SK-N-SH (cell line): ENCODE data around the gene MFSD11. TPM values are rescaled to one million over a fixed set of nuclear protein-coding genes. Genes with fewer than 3 reads are reported as not detected.

ENCODE experiments used
- CTCF ChIA-PET: fragments of 300-600, 350-600 bp; formaldehyde crosslinking; extraction: SDS; loops from one replicate; lab custom pipeline; 2021; lab: Yijun Ruan, JAX
- POLR2A ChIA-PET: fragments of 350-600 bp; sonication (Branson Sonifier 250); formaldehyde crosslinking; extraction: SDS; loops from one replicate; lab custom pipeline; 2020; ENCODE audit warnings: antibody characterized with exemption, inconsistent platforms; lab: Yijun Ruan, JAX
- DNase-seq: peaks from one replicate; pipeline ENCODE4 v3.0.0; 2012
- H2AFZ ChIP-seq: fragments of 200-600 bp; sonication (generic); 2 replicates; pipeline ENCODE4 v1.8.1; 2016; ENCODE audit warnings: antibody characterized with exemption, mild to moderate bottlenecking, low read depth
- H3F3A ChIP-seq: fragments of 200-600 bp; sonication (generic); replicated peaks from 2 replicates; pipeline ENCODE3; 2016; ENCODE audit warnings: antibody characterized with exemption, mild to moderate bottlenecking; ENCODE audit not compliant: insufficient read depth
- H3K27ac ChIP-seq, 2 experiments: fragments of 200-500 bp in 1 of 2; fragments of 200-600 bp in 1 of 2; sonication (Bioruptor generic) in 1 of 2; sonication (generic), shearing (Covaris generic) in 1 of 2; 2 replicates each; pipeline versions ENCODE4 v1.5.1 to v1.6.1; 2014 to 2016; ENCODE audit warnings: low read depth in 2 of 2, inconsistent platforms in 1 of 2, low read length in 1 of 2, mild to moderate bottlenecking in 1 of 2, mixed read lengths in 1 of 2
- H3K27me3 ChIP-seq: fragments of 200-600 bp; sonication (generic), shearing (Covaris generic); 2 replicates; pipeline ENCODE4 v1.6.1; 2016; ENCODE audit warnings: mixed run types; ENCODE audit not compliant: insufficient read depth
- H3K36me3 ChIP-seq, 2 experiments: fragments of 200-500 bp in 1 of 2; fragments of 200-600 bp in 1 of 2; sonication (Bioruptor generic) in 1 of 2; sonication (generic) in 1 of 2; replicated peaks in 1 of 2; 2 replicates each; pipeline versions ENCODE3 to v1.5.1; 2014 to 2016; ENCODE audit warnings: low read length in 1 of 2, mild to moderate bottlenecking in 1 of 2; ENCODE audit not compliant: insufficient read depth in 2 of 2, control insufficient read depth in 1 of 2
- H3K4me1 ChIP-seq, 2 experiments: fragments of 200-500 bp in 1 of 2; fragments of 200-600 bp in 1 of 2; sonication (Bioruptor generic) in 1 of 2; sonication (generic), shearing (Covaris generic) in 1 of 2; 2 replicates each; pipeline versions ENCODE4 v1.5.1 to v1.6.1; 2014 to 2016; ENCODE audit warnings: low read depth in 1 of 2, low read length in 1 of 2, mixed run types in 1 of 2; ENCODE audit not compliant: insufficient read depth in 2 of 2, control insufficient read depth in 1 of 2
- H3K4me2 ChIP-seq: fragments of 200-600 bp; sonication (generic), shearing (Covaris generic); 2 replicates; pipeline ENCODE4 v1.6.1; 2017; ENCODE audit warnings: mixed run types
- H3K4me3 ChIP-seq, 2 experiments: fragments of 200-500 bp in 1 of 2; fragments of 200-600 bp in 1 of 2; sonication (Bioruptor generic) in 1 of 2; sonication (generic), shearing (Covaris generic) in 1 of 2; 2 replicates each; pipeline versions ENCODE4 v1.5.1 to v1.8.1; 2014 to 2016; ENCODE audit warnings: low read depth in 2 of 2, inconsistent platforms in 1 of 2, low read length in 1 of 2, mild to moderate bottlenecking in 1 of 2, mixed read lengths in 1 of 2, moderate library complexity in 1 of 2
- H3K79me2 ChIP-seq: fragments of 200-600 bp; sonication (generic); 2 replicates; pipeline ENCODE4 v1.8.1; 2017; ENCODE audit warnings: mild to moderate bottlenecking; ENCODE audit not compliant: insufficient read depth
- H3K9ac ChIP-seq: fragments of 200-600 bp; sonication (generic); 2 replicates; pipeline ENCODE4 v1.6.1; 2017; ENCODE audit warnings: mixed run types
- H3K9me2 ChIP-seq: fragments of 200-600 bp; sonication (generic); 2 replicates; pipeline ENCODE4 v1.6.1; 2017; ENCODE audit warnings: mixed run types
- H3K9me3 ChIP-seq: fragments of 200-600 bp; sonication (generic); 2 replicates; pipeline ENCODE4 v1.6.1; 2017; ENCODE audit warnings: mixed run types, mild to moderate bottlenecking, moderate library complexity
- H4K20me1 ChIP-seq: fragments of 200-600 bp; sonication (generic); 2 replicates; pipeline ENCODE4 v1.6.1; 2017; ENCODE audit warnings: mild to moderate bottlenecking, mixed run types; ENCODE audit not compliant: insufficient read depth
- CHD2 ChIP-seq: fragments of 150-350 bp; IDR thresholded peaks from 2 replicates; pipeline ENCODE4 v1.6.1; 2018; ENCODE audit warnings: low read length; ENCODE audit not compliant: partially characterized antibody
- ELF1 ChIP-seq: IDR thresholded peaks from 2 replicates; pipeline ENCODE4 v1.4.0; 2012
- EP300 ChIP-seq, 2 experiments: IDR thresholded peaks; 2 replicates each; pipeline versions ENCODE4 v1.4.0 to v1.6.1; 2012; ENCODE audit warnings: borderline replicate concordance in 1 of 2, low read depth in 1 of 2, low read length in 1 of 2
- FOXM1 ChIP-seq: IDR thresholded peaks from 2 replicates; pipeline ENCODE4 v1.4.0; 2012; ENCODE audit warnings: low read depth, mild to moderate bottlenecking
- GABPA ChIP-seq: IDR thresholded peaks from 2 replicates; pipeline ENCODE4 v1.4.0; 2012; ENCODE audit warnings: low read depth, mild to moderate bottlenecking
- GATA2 ChIP-seq: sonication (generic); formaldehyde crosslinking; IDR thresholded peaks from 2 replicates; pipeline ENCODE4 v1.5.0; 2020; ENCODE audit warnings: mild to moderate bottlenecking, missing genetic modification reagents
- NFIC ChIP-seq: IDR thresholded peaks from 2 replicates; pipeline ENCODE4 v1.4.0; 2012; ENCODE audit warnings: borderline replicate concordance
- NRF1 ChIP-seq: IDR thresholded peaks from 2 replicates; pipeline ENCODE4 v1.6.1; 2012; ENCODE audit warnings: low read depth, mild to moderate bottlenecking, low read length
- POLR2AphosphoS5 ChIP-seq: IDR thresholded peaks from 2 replicates; pipeline ENCODE4 v1.6.1; 2012; ENCODE audit warnings: low read depth, low read length
- RAD21 ChIP-seq: IDR thresholded peaks from 2 replicates; pipeline ENCODE4 v1.6.1; 2012; ENCODE audit warnings: mild to moderate bottlenecking, low read length
- RCOR1 ChIP-seq: fragments of 150-350 bp; IDR thresholded peaks from 2 replicates; pipeline ENCODE4 v1.6.1; 2017; ENCODE audit warnings: antibody characterized with exemption, low read length
- RFX5 ChIP-seq: IDR thresholded peaks from 2 replicates; pipeline ENCODE4 v1.6.1; 2012; ENCODE audit warnings: mild to moderate bottlenecking, improper control_type of control experiment, low read length
- RXRA ChIP-seq: IDR thresholded peaks from 2 replicates; pipeline ENCODE4 v1.4.0; 2012; ENCODE audit warnings: low read depth, mild to moderate bottlenecking, borderline replicate concordance
- SIN3A ChIP-seq: IDR thresholded peaks from 2 replicates; pipeline ENCODE4 v1.6.1; 2012; ENCODE audit warnings: low read depth, mild to moderate bottlenecking, low read length, moderate library complexity, borderline replicate concordance
- TAF1 ChIP-seq: IDR thresholded peaks from 2 replicates; pipeline ENCODE4 v1.6.1; 2012; ENCODE audit warnings: low read depth, mild to moderate bottlenecking, low read length, moderate library complexity, borderline replicate concordance
- TEAD4 ChIP-seq: IDR thresholded peaks from 2 replicates; pipeline ENCODE4 v1.4.0; 2012; ENCODE audit warnings: mild to moderate bottlenecking, borderline replicate concordance; ENCODE audit not compliant: insufficient read depth
- YY1 ChIP-seq: IDR thresholded peaks from 2 replicates; pipeline ENCODE4 v1.4.0; 2012; ENCODE audit warnings: low read depth, mild to moderate bottlenecking
- WGBS: methylation state at CpG from one replicate; pipeline ENCODE4 v1.1.6; 2017; ENCODE audit warnings: low lambda C conversion rate; 5-methylcytosine and 5-hydroxymethylcytosine counted together
- polyA plus RNA-seq, 3 experiments: library from polyadenylated mRNA; depleted of rRNA; stranded (reverse); fragments of >200 nt; gene quantifications; 2 replicates each; pipeline ENCODE4 v1.2.3, GENCODE V29; 2012
- TF ChIP-seq, protein P1 (sequence below): IDR thresholded peaks from 2 replicates; pipeline ENCODE4 v1.4.0; 2012; ENCODE audit warnings: low read depth
- TF ChIP-seq, protein P2 (sequence below): IDR thresholded peaks from 2 replicates; pipeline ENCODE4; 2012

MFSD11 gene
- polyA plus RNA-seq, 1 of the 3 experiments (the other 2 are of a cell fraction): 22.7 TPM

DNA sequence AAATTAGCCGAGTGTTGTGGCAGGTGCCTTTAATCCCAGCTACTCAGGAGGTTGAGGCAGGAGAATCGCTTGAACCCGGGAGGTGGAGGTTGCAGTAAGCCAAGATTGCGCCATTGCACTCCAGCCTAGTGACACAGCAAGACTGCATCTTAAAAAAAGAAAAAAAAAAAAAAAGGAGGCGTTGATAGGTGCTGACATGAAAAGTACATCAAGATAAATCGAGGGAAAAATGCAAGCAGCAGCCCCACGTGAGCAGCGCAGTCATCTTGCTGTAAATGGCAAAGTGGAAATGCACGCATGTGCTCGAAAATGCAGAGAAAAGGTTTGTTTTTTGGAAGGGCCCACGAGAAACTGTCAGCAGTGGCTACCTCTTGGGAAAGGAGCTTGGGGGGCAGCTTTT, 48.1 kb upstream of the MFSD11 start:
- Histone ChIP-seq H3K4me3 (no peak overlapping the region), H4K20me1 (peaks cover 35% of the 10 kb centered on the region), H3F3A (peaks cover under 1% of the 10 kb centered on the region), H3K4me1 (peaks cover 0 to 15% of the 10 kb centered on the region in 2 experiments; a peak in 1 of 4 replicates), H3K79me2 (peaks cover 63% of the 10 kb centered on the region), H3K9ac (no peak overlapping the region), H3K9me3 (no peaks in the 10 kb centered on the region), H3K27ac (no peak overlapping the region), H3K4me2 (no peak overlapping the region), H3K9me2 (no peaks in the 10 kb centered on the region), H3K36me3 (peaks cover 11 to 18% of the 10 kb centered on the region in 2 experiments), H3K27me3 (no peaks in the 10 kb centered on the region), H2AFZ (no peak overlapping the region)
- ChIA-PET CTCF (interaction anchor here (1.0 to 12.2 kb wide), 8 partner anchors 8 to 366 kb away, joined by 3 to 255 read pairs (median 10); partner anchors contain the start of gene MXRA7), POLR2A (no interaction called here)
- TF ChIP-seq GABPA: no peak
- no peak for TF ChIP-seq NRF1
- no peak for DNase-seq
- 92% methylated on average over 11 of the region's 11 CpGs for WGBS

- peaks cover 72% of the 10 kb centered on the region for H3K79me2 ChIP-seq
- no peaks in the 10 kb centered on the region for H3K9me3 ChIP-seq
- no peak overlapping the region for H3K4me3 ChIP-seq
- H3K36me3 ChIP-seq: peaks cover 8 to 12% of the 10 kb centered on the region in 2 experiments
- H3K27ac ChIP-seq: no peak overlapping the region
- peaks cover 0 to 15% of the 10 kb centered on the region in 2 experiments; a peak in 1 of 4 replicates for H3K4me1 ChIP-seq
- no peak overlapping the region for H2AFZ ChIP-seq
- no peaks in the 10 kb centered on the region for H3K27me3 ChIP-seq
- H3K9ac ChIP-seq: no peak overlapping the region
- POLR2A ChIA-PET: no interaction called here
- no peak for DNase-seq
- H3K4me2 ChIP-seq: no peak overlapping the region
- TF ChIP-seq, protein P1, sequence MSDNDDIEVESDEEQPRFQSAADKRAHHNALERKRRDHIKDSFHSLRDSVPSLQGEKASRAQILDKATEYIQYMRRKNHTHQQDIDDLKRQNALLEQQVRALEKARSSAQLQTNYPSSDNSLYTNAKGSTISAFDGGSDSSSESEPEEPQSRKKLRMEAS: no peak
- no peak for TF ChIP-seq GABPA
- CTCF ChIA-PET: interaction anchor here (1.3 to 12.2 kb wide), 7 partner anchors 9 to 168 kb away, joined by 4 to 255 read pairs (median 11); partner anchors contain the start of gene MXRA7
- no peaks in the 10 kb centered on the region for H3K9me2 ChIP-seq
- H3F3A ChIP-seq: peaks cover 3% of the 10 kb centered on the region
- H4K20me1 ChIP-seq: peaks cover 38% of the 10 kb centered on the region
- WGBS: 94% methylated on average over 13 of the region's 13 CpGs
These were observed 47.2 kb upstream of the MFSD11 start for GRCh38 chr17:76690596-76691280.

DNA sequence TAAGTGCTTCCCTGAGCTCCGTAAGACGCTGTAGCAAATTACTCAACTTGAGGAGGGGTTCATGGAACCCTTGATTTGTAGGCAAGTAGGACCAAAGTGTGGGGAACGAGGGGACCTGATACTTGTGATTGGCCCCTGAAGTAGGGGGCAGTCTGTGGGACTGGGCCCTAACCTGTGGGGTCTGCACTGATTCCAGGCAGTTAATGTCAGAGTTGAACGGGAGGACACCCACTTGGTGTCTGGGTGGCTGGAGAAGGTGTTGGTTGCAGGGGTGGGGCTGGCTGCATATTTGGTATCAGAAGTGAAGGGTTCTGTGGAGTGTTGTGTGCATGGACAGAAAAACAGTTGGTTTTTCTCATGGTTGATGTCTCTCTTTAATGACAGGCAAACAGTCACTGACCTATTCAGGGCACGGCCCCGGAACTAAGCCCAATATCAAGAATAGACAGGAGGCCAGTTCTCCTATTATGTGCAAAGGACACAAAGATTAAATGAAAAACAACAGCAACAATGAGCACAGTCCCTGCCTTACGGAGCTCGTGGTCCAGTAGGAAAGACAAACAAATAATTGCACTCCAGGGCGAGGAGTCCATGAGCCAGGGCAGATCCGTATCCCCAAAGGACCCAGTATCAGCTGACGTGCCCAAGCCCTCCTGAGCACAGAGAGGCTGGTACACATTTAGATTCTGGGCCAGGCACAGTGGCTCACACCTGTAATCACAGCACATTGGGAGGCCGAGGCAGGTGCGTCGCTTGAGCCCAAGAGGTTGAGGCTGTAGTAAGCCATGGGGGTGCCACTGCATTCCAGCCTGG, 46.3 kb upstream of the MFSD11 start:
- H3K9me3 ChIP-seq: no peaks in the 10 kb centered on the region
- no peak overlapping the region for H3K4me2 ChIP-seq
- H3K79me2 ChIP-seq: peaks cover 80% of the 10 kb centered on the region
- no peaks in the 10 kb centered on the region for H3K27me3 ChIP-seq
- H3K36me3 ChIP-seq: peaks cover 8 to 11% of the 10 kb centered on the region in 2 experiments
- no peak for DNase-seq
- ChIA-PET CTCF (interaction anchor here (1.1 to 12.2 kb wide), 7 partner anchors 10 to 176 kb away, joined by 3 to 255 read pairs (median 9); partner anchors contain the start of genes MGAT5B and MXRA7), POLR2A (no interaction called here)
- H3K9ac ChIP-seq: no peak overlapping the region
- no peak overlapping the region for H3K4me3 ChIP-seq
- no peak overlapping the region for H3K27ac ChIP-seq
- 96% methylated on average over 14 of the region's 14 CpGs for WGBS
- peaks cover 40% of the 10 kb centered on the region for H4K20me1 ChIP-seq
- peaks cover 0 to 13% of the 10 kb centered on the region in 2 experiments; a peak in 1 of 4 replicates for H3K4me1 ChIP-seq
- H2AFZ ChIP-seq: no peak overlapping the region
- peaks cover 3% of the 10 kb centered on the region for H3F3A ChIP-seq
- no peaks in the 10 kb centered on the region for H3K9me2 ChIP-seq
- TF ChIP-seq RXRA (no peak), CHD2 (no peak), ELF1 (no peak), RAD21 (no peak), POLR2AphosphoS5 (no peak), TEAD4 (no peak), YY1 (no peak), RCOR1 (no peak), FOXM1 (no peak), NFIC (no peak), RFX5 (no peak), GATA2 (CRISPR knock-in tag) (no peak), EP300 (IDR thresholded peaks at IDR 0.05; ENCODE audit: borderline replicate concordance in 1 of 2, low read depth in 1 of 2, low read length in 1 of 2) (no peak), SIN3A (no peak), TAF1 (no peak)
- TF ChIP-seq, protein P2, sequence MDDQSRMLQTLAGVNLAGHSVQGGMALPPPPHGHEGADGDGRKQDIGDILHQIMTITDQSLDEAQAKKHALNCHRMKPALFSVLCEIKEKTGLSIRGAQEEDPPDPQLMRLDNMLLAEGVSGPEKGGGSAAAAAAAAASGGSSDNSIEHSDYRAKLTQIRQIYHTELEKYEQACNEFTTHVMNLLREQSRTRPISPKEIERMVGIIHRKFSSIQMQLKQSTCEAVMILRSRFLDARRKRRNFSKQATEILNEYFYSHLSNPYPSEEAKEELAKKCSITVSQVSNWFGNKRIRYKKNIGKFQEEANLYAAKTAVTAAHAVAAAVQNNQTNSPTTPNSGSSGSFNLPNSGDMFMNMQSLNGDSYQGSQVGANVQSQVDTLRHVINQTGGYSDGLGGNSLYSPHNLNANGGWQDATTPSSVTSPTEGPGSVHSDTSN: no peak
- TF ChIP-seq, protein P1: no peak
